GM12891 (cell line): ENCODE data around the gene SFTA2.
"Not testable (repeated sequence)": the region's sequence is repeated elsewhere in the genome, so short reads cannot be mapped to it uniquely, and the experiment has no call there.

Experiments
- DNase-seq: peaks from one replicate; pipeline ENCODE4 v3.0.0; 2011; ENCODE audit warnings: low spot score; ENCODE audit not compliant: insufficient read length
- FAIRE-seq: peaks from 2 replicates; lab custom pipeline; 2011; peaks lifted over from hg19 to GRCh38; lab: Jason Lieb, UNC
- PAX5 ChIP-seq: IDR thresholded peaks from 2 replicates; pipeline ENCODE4 v1.6.1; 2011; ENCODE audit warnings: low read length, moderate library complexity, mild to moderate bottlenecking; ENCODE audit not compliant: insufficient read depth, severe bottlenecking
- POLR2A ChIP-seq: IDR thresholded peaks from 2 replicates; pipeline ENCODE4 v1.6.1; 2011; ENCODE audit warnings: low read depth, low read length, control low read depth
- POLR2AphosphoS5 ChIP-seq: IDR thresholded peaks from 2 replicates; pipeline ENCODE4 v1.6.1; 2011; ENCODE audit warnings: low read depth, low read length, control low read depth
- POU2F2 ChIP-seq: IDR thresholded peaks from 2 replicates; pipeline ENCODE4 v1.6.1; 2011; ENCODE audit warnings: low read depth, mild to moderate bottlenecking, control low read depth, low read length, moderate library complexity
- SPI1 ChIP-seq: IDR thresholded peaks from 2 replicates; pipeline ENCODE4 v1.6.1; 2011; ENCODE audit warnings: low read depth, low read length, control low read depth
- TAF1 ChIP-seq: IDR thresholded peaks from 2 replicates; pipeline ENCODE4 v1.6.1; 2011; ENCODE audit warnings: low read depth, low read length, control low read depth

SFTA2 gene

GRCh38 chr6:30928677-30929076 is 3.3 kb downstream of the SFTA2 start:
- TF ChIP-seq TAF1: no peak
- no peak for TF ChIP-seq PAX5
- no peak for TF ChIP-seq POLR2A
- no peak for TF ChIP-seq SPI1
- TF ChIP-seq POU2F2: no peak
- TF ChIP-seq POLR2AphosphoS5: no peak
- DNase-seq: no peak
- FAIRE-seq: no peak

GRCh38 chr6:30927080-30927479 is 4.9 kb downstream of the SFTA2 start:
- not testable (repeated sequence) for DNase-seq, FAIRE-seq

- TF ChIP-seq POLR2A: no peak
- TF ChIP-seq POLR2AphosphoS5: no peak
- no peak for TF ChIP-seq TAF1
- no peak for TF ChIP-seq PAX5
- TF ChIP-seq SPI1: no peak
- no peak for TF ChIP-seq POU2F2
- no peak for FAIRE-seq
- no peak for DNase-seq
Measured at GRCh38 chr6:30926644-30927043, 5.3 kb downstream of the SFTA2 start.

- not testable (repeated sequence) for DNase-seq, FAIRE-seq
Measured at GRCh38 chr6:30924040-30924627, 7.8 kb downstream of the SFTA2 start.

GRCh38 chr6:30922447-30922852 is 9.5 kb downstream of the SFTA2 start:
- TF ChIP-seq TAF1: no peak
- TF ChIP-seq POLR2AphosphoS5: no peak
- TF ChIP-seq SPI1: no peak
- no peak for TF ChIP-seq POLR2A
- no peak for TF ChIP-seq PAX5
- no peak for TF ChIP-seq POU2F2
- DNase-seq (no peak), FAIRE-seq (no peak)

GRCh38 chr6:30918670-30919069 is 13.3 kb downstream of the SFTA2 start:
- FAIRE-seq (no peak), DNase-seq (no peak)
- TF ChIP-seq SPI1: no peak
- no peak for TF ChIP-seq POLR2AphosphoS5
- no peak for TF ChIP-seq POU2F2
- TF ChIP-seq POLR2A: no peak
- TF ChIP-seq PAX5: no peak

- DNase-seq (no peak), FAIRE-seq (no peak)
- TF ChIP-seq SPI1 (no peak), POU2F2 (no peak), POLR2A (no peak), TAF1 (no peak), POLR2AphosphoS5 (no peak), PAX5 (no peak)
Measured at GRCh38 chr6:30917487-30917886, 14.5 kb downstream of the SFTA2 start.

GRCh38 chr6:30917041-30917440 is 14.9 kb downstream of the SFTA2 start:
- TF ChIP-seq POLR2AphosphoS5 (no peak), POU2F2 (no peak), POLR2A (no peak), TAF1 (no peak), PAX5 (no peak), SPI1 (no peak)
- FAIRE-seq: no peak
- no peak for DNase-seq

GRCh38 chr6:30915591-30915946 is 16.4 kb downstream of the SFTA2 start:
- TF ChIP-seq POLR2AphosphoS5 (no peak), SPI1 (no peak), PAX5 (no peak), POLR2A (no peak), TAF1 (no peak), POU2F2 (no peak)
- FAIRE-seq (peak; percentile 48), DNase-seq (peak; percentile 64)

- DNase-seq (no peak), FAIRE-seq (no peak)
Measured at GRCh38 chr6:30914854-30915590, 16.9 kb downstream of the SFTA2 start.

GRCh38 chr6:30914076-30914853 is 17.7 kb downstream of the SFTA2 start, which contains the start of gene VARS2:
TSS of gene VARS2 (plus strand) at chr6:30914238. CDS start at chr6:30914837, 599 bp downstream.
- no peak for TF ChIP-seq POU2F2
- peak; percentile 66; the same call in 1 of the 2 replicates for TF ChIP-seq POLR2A
- no peak for TF ChIP-seq SPI1
- TF ChIP-seq TAF1: 0 out of 2 replicates have a peak, but pooled peaks have one; percentile 24
- no peak for TF ChIP-seq PAX5
- peak; percentile 53; the same call in 1 of the 2 replicates for TF ChIP-seq POLR2AphosphoS5
- peak; percentile 98 for FAIRE-seq
- peak; percentile 99 for DNase-seq

More at GRCh38 chr6:30914854-30915590, 16.9 kb downstream of the SFTA2 start:
- TF ChIP-seq POLR2A (no peak), POLR2AphosphoS5 (no peak), TAF1 (no peak), POU2F2 (no peak), PAX5 (no peak), SPI1 (no peak)
